HG03097 (cell line): Measurements from ENCODE around the gene TELO2.

ENCODE experiments used
- ATAC-seq: cut with Tn5 transposase; IDR thresholded peaks from one replicate; pipeline ENCODE4 v1.9.1; 2021; ENCODE audit not compliant: unreplicated experiment, low FRiP score

Gene TELO2

DNA sequence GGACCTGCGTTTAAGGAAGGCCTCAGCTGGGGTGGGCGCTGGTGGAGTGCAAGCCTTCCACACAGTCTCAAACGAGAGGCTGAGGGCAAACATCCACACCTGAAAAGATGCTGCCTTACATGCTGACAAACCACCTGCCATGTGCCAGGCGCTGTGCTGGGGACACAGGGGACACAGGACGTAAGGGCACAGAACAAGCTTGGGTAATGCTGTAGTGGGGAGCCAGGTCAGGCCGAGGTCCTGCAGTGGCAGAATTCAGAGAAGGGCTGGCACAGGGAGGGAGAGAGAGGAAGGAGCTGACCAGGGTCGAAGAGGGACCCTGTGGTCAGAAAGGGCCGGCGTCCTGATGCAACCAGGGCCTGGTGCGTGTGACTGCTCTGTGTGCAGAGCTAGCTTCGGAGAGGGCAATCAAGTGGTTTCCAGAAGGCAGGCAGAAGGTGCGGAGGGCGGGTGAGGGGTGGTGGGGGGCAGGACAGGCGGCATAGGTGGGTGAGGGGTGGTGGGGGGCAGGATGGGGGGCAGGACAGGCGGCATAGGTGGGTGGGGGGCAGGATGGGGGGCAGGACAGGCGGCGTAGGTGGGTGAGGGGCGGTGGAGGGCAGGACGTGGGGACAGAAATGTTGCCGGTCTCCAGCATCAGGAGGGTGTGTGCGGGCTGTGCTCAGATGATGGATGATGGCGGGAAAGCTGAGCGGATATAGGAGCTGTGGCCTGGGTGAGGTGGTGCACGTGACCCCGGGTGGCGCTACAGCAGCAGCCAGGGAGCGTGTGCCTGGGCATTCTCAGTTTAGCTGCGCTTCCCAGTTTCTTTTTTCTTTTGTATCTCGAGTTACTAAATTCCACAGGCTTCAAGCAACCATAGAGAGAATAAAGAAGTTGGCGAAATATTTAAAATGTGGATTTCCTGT is 18.8 kb downstream of the TELO2 start:
- no peak for ATAC-seq

DNA sequence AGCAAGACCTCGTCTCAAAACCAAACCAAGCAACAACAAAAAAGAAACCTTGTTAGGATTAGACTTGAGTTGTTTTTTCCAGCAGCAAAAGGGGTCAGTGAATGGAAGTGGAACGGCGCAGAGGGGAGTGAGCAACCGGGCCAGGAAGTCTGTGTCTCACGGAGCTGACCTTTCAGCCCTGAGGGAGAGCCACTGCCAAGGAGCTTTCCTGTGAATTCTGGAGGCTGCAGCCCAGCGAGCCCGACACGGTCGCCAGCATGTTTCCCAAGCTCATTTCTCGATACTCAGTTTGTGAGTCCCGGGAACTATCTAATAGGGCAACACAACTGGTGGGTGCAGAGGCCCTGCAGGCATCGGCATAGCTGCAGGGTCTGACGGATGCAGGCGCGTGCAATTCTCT is 19.6 kb downstream of the TELO2 start:
- no peak for ATAC-seq

DNA sequence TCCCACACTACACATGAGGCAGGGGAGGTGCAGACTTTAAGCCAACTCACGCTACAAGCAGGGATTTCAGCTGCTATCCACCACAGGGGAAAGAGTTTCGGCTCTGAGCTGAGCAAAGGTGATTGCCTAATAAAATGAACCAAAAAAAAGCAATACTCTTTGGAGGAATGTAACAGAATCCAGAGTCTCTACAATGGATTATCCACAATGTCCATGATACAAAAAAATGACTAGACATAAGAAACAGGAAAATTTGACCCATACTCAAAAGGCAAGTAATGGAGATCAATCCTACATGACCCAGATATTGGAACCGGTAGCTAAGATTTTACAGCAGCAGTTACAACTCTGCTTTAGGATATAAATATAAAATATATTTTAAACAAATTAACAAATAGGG is 21.3 kb downstream of the TELO2 start:
- ATAC-seq: no peak

DNA sequence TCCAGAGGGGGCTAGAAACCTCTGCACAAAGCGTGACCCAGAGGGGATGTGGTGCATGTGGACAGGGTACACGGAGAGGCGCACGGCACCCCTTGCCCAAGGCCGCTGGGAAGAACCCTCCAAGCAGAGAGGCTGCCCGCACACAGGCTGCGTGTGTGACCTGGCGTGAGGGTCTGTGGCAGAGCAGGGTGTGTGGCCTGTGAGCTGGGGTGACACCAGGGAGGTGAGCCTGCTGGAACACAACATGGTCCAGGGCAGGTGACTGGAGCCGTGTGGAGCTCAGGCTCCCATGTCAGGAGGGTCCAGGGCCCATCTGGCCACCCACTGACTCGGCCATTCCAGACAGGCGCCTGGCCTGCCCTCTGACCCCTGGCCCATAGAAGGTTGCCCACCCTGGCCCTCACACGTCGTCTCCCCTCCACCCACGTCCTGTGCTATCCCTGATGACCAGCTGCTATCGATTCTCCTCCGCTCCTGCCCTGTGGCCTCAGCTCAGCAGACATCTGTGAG is 25.5 kb downstream of the TELO2 start:
- ATAC-seq: no peak

DNA sequence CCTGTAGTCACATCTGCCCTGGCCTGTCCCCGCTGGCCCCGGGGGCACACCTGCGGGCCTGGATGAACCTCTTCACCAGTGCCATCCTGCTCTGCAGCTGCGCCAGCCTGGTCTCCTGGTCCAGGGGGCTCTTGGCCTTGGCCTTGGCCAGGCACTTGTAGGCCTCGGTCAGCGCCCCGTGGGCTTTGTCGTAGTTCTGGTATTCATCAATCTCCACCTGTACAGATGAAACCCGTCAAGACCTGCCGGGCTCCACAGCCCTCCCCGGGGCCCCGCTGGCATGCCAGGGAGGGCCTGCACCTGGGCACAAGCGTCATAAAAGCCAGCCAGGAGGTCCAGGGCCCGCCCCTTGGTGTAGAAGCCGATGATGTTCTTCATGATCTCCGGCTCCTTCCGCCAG is 26.7 kb downstream of the TELO2 start:
- no peak for ATAC-seq

DNA sequence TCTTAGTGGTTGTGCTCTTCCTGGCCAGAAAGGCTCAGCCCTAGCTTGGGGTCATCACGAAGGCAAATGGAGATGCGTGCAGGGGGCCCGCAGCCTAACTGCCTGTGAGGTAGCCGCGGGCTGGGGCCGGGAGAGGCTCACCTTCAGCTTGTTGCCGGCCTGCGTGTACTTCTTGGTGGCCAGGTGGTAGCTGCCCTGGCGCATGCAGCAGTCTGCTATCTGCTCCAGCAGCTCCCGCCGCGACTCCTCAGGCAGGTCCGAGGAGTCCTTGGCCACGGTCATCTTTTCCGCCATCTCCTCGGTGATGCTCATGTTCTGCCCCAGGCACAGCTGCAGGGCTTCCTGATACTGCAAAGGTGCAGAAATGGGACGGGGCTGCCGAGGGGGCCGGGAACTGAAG is 27.3 kb downstream of the TELO2 start:
- ATAC-seq: no peak

DNA sequence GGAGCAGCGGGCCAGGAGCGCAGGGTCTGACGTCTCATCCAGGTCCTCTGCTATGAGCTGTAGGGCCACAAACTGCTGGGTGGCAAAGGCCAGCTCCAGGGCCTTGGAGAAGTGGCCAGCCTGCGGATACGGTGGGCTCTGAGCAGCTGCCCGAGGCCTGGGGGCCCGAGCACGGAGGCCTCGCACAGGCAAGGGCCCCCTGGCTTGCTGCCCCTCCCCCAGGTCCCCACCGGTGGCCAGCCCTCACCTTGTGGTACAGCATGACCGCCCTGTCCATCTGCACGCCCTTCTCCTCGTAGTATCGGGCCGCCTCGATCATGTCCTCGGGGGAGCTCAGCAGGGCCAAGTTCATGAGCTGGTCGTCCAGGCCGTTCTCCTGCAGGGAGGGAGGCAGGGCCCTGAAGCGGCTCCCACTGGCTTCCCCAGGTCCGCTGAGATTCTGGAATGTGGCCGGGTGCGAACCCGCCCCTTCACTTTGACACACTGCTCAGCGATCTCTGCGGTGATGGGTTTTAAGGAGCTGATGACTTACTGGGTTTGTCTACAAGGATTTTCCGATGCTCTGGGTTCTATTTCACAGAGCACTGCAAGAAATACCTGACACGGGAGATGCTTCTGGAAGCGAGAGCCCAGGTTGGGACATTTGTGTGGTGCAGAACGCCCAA is 30.6 kb downstream of the TELO2 start:
- no peak for ATAC-seq

DNA sequence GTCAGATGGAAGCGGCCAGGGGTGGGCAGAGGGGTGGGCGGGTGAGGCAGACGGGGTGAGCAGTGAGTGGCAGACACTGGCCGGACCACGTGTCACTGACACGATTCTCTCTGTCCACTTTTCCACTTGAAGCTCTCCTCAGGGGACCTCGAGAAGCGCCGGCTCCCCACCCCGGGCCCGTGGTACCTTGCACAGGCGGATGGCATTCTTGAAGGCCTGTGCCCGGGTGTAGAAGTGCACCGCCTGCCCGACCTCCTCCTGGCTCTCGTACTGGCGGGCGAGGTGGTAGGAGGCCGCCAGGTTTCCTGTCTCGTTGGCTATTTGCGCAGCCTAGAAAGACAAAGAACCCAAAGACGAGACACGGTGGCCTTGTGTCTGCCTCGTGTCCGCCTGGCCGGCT is 31.2 kb downstream of the TELO2 start:
- no peak for ATAC-seq

DNA sequence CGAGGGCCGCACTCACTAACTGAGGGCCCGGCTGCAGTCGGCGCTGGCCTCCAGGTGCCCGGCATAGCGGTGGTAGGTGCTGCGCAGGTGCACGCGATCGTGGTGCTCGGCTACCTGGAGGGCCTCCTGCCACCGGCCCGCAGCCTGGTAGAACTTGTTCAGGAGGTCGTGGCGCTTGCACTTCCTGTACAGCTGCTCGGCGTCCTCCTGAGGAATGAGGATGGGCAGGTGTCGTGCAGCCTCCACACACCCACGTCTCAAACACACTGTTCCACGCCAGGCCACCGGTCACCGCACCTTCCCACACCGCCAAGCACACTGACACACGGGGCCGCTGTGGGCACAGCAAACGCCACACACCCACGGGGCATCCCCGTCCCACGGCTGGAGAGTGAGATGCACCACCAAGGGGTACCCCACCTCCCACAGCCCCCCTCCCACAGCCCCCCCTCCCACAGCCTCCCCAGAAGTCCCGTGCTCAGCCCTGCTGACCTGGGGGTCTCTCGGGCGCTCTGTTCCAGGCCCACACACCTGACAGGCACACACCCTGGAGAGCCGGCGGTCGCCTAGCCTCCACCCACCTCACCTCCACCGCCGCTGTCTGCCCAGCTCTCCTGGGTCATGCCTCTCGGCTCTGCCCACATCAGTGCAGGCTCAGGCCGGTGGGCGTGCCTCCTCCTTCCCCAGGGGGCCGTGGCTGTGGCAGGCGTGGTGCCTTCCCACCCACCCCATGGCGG is 32.9 kb downstream of the TELO2 start:
- ATAC-seq: no peak

DNA sequence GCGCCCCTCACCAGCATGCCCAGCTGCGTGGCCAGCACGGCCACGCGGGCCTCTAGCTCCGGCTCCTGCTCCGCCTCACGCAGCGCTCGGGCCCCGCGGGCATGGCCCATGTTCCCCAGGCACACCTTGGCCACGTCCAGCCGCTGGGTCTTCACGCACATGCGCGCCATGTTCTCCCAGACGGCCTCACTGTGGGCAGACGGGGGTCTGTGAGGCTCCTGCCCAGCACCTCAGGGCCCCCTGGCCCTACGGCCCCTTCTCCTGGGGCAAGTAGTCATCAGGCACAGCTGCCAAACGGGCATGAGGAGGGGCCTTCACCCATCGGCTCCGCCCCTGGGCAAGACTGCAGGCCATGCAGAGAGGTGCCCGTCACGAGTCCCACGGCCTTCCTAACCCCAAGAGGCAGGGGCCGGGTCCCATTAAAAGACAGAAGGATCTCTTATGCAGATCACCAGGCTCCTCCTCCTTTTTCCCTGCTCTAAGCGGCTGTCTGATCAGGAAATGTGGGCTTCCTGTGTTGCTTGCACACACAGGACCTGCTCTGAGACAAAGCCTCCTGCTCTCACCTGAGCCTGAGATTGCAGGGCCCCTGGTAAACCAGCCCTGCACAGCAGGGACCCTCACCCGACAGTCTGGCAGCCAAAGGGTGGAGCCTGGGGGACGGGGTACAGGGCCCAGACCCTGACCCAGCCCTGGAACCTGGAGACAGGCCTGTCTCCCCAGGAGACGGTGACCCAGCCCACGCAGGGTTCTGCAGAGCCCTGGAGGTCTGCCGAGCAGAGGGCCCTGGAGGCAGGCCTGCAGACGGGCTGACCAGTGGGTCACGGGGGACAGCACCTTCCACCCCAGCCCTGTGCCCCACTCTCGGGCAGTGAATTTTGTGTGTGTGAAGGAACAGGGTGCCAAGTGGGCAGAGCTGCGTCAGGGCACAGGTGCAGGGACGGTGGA is 33.7 kb downstream of the TELO2 start:
- no peak for ATAC-seq

DNA sequence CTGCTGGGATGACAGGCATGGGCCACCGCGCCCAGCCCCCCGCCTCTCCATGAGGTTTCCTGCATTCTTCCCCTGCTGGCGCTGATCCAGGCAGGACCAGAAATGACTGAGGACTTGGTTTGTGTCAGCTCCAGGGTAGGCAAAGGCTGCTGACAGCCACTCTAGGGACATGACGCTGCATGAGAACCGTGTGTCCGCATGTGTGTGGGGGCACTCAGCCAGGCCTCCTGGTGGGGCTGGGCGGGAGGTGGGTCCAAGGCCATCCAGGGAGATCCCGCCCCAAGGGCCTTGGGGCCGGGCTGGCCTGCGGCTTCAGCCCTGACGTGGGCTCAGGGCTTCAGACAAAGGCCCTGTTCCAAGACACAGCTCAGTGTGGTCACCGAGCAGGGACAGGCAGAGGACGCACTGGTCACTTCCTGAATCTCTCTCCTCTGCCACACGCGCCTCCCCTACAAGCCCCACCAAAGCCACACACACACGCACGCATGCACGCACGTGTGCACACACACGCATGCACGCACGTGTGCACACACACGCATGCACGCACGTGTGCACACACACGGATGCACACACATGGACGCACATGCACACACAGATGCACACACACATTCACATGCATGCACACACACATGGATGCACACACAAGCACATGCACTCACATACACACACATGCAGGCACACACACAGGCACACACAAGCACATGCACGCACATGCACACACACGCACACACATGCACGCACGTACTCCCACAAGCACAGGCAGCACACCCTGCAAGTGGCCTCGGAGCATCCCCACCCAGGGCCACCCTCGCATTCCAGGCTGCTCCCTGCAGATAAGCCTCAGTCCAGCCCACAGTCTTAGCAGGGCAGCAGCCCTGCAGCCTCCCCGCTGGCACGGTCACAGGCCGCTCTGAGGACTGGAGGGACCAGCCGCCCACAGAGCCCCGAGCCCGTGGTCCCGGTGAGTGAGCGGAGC is 35.0 kb downstream of the TELO2 start:
- no peak for ATAC-seq

DNA sequence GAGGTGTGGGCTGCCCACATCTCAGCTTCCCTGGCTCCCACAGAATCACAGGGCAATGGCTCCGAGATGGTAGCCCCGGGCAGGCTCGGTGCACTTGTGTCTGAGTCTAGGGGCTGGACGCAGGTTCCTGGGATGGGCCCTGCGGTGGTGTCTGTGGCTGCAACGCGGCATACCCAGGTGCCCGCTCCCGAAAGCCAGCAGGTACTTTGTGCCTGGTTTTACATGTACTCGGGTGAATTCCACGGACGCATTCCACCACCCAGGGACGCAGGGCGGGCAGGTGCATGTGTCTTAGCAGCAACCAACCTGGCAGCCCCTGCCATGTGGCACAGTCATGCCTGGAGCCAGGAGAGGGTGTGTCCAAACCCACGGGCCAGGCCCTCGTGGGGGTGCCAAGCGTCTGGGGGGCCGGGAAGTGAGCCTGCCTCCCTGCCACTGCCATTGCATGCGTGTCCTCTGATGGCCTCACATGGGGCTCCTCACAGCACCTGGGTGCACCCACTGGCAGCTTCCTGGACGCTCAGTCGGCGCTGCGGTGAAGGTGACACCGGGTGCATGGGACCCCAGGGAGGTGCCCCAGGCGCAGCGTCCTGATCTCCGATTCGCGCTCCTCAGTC is 35.9 kb downstream of the TELO2 start:
- ATAC-seq: no peak

DNA sequence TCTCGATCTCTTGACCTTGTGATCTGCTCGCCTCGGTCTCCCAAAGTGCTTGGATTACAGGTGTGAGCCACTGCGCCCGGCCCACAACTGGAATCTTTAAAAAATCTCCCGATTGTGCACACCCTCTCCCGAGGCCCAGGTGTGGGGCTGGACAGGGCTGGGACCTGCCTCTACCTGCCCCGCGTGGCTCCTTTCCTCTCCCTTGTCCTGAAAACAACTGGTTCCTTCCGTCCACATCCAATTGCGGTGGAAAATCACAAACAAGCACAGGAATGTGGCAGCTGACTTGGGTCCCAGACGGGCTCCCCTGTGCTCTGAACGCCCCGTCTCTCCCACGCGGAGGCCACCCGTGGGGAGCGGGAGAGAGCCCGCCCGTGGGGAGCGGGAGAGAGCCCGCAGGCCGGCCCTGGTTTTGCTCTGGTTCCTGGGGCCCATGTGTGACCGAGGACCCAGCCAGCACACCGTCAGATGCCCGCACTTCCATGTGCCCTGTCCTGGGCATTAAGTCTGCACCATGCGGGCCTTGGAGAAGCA is 37.3 kb downstream of the TELO2 start:
- no peak for ATAC-seq

DNA sequence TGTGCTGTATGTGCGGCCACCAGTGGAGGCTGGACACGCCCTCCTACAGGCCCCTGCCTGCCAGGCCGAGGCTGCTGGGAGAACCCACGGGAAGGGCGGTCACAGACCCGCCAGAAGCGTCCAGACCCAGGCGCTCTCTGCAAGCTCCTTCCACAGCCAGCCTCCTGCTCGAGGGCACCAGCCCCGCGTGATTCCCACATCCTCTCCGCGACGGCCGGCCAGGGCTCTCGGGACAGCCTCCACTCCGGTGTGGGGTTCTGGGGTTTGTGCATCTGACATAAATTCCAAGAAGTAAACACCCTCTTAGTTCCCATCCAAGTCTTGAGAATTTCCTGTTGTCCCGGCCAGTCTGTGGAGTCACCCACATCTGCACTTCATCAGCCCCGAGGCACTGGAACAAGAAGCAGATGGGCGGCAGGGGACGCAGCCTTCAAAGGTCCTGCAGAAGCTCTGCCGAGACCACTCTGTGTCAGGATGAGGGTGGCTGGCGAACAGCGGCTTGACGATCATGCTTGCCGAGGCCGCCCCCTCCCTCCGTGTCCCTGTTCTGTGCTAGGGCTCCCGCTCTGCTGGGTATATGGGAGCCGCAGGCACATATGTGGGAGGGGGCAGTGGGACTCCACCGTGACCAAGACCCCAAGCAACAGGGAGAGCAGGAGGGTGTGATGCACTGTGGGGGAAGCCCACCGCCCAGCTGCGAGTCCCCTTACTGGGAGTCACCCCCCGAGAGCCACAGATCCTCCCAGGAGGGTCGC is 37.9 kb downstream of the TELO2 start:
- ATAC-seq: no peak

DNA sequence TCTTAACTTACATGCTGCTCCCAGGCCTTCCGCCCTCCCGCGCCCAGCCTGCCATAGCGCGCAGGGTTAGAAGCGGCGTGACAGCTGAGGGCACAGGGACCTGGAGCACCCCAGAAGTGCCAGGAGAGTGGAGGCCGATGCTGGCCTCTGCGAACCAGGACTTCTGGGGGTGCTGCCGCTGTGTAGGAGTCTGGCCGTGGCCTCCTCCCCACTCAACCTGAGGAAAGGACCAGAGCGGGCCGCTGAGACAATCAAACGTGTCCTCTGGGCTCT is 38.4 kb downstream of the TELO2 start:
- no peak for ATAC-seq

DNA sequence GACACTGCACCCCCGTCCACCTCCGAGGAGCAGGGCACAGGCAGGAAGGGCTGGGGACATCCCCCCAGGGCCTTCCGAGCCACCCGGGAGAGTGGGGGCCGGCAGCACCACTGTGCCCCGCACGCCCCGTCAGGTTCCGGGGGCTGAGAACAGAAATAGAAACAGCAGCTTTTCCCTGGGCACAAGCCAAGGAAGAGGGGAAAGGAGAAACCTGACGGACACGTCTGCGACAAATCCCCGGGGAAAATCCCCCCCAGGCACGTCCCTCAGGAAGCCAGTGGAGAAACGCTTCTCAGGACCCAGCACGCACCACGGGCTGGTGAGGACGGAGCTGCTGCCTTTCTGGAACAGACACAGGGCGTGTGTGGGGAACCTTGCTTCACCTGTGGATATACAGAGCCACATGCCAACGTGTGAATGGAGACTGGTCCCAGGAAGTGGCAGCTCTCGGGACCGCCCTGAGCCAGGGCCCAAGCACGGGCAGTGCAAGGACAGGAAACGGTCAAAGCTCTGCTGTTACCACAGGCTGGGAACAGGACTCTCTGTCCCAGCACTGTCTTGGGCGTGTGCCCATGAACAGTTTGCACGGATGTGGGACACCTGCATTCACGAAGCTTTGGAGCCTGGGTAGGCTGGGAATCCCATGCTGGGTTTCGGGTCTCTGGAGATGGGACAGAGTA is 39.1 kb downstream of the TELO2 start:
- no peak for ATAC-seq

DNA sequence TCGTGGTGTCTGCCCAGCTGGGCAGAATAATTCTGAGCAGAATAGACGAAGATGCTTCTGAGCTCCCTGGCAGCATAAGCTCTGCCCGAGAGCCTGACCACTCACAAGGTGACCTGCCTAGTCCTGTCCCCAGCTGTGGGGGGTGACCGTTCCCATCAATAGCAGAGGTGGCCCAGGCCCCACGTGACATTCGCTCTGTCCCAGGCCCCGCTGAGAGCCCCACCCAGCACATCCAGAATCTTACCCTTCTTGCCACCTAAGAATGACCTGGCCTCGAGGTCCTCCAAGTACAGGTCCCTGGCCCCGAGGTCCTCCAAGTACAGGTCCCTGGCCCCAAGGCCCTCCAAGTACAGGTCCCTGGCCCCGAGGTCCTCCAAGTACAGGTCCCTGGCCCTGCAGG is 39.6 kb downstream of the TELO2 start:
- no peak for ATAC-seq
